ENCODE measurements around the gene SPG11.
A peak's percentile ranks its signal among the peaks of the same experiment; 100 is the strongest.
"Not testable (repeated sequence)": the region's sequence is repeated elsewhere in the genome, so short reads cannot be mapped to it uniquely, and the experiment has no call there.

Gene SPG11, protein sequence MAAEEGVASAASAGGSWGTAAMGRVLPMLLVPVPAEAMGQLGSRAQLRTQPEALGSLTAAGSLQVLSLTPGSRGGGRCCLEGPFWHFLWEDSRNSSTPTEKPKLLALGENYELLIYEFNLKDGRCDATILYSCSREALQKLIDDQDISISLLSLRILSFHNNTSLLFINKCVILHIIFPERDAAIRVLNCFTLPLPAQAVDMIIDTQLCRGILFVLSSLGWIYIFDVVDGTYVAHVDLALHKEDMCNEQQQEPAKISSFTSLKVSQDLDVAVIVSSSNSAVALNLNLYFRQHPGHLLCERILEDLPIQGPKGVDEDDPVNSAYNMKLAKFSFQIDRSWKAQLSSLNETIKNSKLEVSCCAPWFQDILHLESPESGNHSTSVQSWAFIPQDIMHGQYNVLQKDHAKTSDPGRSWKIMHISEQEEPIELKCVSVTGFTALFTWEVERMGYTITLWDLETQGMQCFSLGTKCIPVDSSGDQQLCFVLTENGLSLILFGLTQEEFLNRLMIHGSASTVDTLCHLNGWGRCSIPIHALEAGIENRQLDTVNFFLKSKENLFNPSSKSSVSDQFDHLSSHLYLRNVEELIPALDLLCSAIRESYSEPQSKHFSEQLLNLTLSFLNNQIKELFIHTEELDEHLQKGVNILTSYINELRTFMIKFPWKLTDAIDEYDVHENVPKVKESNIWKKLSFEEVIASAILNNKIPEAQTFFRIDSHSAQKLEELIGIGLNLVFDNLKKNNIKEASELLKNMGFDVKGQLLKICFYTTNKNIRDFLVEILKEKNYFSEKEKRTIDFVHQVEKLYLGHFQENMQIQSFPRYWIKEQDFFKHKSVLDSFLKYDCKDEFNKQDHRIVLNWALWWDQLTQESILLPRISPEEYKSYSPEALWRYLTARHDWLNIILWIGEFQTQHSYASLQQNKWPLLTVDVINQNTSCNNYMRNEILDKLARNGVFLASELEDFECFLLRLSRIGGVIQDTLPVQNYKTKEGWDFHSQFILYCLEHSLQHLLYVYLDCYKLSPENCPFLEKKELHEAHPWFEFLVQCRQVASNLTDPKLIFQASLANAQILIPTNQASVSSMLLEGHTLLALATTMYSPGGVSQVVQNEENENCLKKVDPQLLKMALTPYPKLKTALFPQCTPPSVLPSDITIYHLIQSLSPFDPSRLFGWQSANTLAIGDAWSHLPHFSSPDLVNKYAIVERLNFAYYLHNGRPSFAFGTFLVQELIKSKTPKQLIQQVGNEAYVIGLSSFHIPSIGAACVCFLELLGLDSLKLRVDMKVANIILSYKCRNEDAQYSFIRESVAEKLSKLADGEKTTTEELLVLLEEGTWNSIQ (N-terminal part only)

DNA sequence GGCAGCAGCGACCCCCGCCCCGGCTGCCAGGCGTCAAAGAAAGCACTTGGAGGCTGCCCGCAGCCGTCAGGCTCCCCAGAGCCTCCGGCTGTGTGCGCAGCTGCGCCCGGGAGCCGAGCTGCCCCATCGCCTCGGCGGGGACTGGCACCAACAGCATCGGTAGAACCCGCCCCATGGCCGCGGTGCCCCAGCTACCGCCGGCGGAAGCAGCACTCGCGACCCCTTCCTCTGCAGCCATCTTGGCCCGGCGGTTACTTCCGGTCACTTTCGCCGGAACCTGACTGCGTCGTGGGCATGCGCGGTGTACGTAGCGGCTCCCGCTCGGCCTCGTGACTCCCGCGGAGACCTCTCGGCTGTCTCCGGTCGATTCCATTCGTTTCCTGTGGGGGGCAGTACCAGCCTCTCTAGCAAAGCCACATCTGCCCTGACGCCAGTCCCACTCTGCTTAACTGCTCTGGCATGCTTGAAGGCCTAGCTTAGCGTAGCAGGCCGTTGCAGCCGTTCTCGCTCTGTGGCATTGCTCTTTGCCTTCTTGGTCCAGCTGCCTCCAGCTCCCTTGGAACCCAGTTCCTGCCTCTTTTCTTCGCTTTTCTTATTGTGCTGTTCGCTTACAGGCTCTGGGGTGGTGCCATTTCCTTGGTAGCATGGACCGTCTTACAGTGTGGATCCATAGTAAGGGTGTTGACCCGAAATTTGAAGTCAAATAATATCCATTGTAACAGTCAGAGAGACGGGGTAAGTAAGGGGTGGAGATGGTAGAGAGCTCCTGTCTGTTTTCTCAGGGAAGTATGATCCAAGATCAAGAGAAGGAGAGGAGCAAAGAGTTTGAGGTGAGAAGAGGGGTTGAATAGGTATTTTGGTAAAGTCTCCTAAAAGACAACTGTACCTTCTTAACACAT is at the start of gene SPG11:
TSS of gene SPG11 (minus strand) at position 253 of the 899 bp plus-strand sequence. CDS start at position 238, 15 bp downstream.
- peak; percentile 65 to 98 (median 94) for DNase-seq

DNA sequence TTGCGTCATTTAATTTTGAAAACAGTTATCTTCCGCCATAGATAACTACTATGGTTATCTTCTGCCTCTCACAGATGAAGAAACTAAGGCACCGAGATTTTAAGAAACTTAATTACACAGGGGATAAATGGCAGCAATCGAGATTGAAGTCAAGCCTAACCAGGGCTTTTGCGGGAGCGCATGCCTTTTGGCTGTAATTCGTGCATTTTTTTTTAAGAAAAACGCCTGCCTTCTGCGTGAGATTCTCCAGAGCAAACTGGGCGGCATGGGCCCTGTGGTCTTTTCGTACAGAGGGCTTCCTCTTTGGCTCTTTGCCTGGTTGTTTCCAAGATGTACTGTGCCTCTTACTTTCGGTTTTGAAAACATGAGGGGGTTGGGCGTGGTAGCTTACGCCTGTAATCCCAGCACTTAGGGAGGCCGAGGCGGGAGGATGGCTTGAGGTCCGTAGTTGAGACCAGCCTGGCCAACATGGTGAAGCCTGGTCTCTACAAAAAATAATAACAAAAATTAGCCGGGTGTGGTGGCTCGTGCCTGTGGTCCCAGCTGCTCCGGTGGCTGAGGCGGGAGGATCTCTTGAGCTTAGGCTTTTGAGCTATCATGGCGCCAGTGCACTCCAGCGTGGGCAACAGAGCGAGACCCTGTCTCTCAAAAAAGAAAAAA is 49.0 kb upstream of the SPG11 start:
- peak in 38 of 56 donors; percentile 5 to 60 (median 21) for DNase-seq

DNA sequence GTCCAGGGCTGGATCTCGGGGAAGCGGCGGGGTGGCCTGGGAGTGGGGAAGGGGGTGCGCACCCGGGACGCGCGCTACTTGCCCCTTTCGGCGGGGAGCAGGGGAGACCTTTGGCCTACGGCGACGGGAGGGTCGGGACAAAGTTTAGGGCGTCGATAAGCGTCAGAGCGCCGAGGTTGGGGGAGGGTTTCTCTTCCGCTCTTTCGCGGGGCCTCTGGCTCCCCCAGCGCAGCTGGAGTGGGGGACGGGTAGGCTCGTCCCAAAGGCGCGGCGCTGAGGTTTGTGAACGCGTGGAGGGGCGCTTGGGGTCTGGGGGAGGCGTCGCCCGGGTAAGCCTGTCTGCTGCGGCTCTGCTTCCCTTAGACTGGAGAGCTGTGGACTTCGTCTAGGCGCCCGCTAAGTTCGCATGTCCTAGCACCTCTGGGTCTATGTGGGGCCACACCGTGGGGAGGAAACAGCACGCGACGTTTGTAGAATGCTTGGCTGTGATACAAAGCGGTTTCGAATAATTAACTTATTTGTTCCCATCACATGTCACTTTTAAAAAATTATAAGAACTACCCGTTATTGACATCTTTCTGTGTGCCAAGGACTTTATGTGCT is 48.4 kb upstream of the SPG11 start:
- peak in 26 of 56 donors; percentile 34 to 70 (median 52) for DNase-seq

DNA sequence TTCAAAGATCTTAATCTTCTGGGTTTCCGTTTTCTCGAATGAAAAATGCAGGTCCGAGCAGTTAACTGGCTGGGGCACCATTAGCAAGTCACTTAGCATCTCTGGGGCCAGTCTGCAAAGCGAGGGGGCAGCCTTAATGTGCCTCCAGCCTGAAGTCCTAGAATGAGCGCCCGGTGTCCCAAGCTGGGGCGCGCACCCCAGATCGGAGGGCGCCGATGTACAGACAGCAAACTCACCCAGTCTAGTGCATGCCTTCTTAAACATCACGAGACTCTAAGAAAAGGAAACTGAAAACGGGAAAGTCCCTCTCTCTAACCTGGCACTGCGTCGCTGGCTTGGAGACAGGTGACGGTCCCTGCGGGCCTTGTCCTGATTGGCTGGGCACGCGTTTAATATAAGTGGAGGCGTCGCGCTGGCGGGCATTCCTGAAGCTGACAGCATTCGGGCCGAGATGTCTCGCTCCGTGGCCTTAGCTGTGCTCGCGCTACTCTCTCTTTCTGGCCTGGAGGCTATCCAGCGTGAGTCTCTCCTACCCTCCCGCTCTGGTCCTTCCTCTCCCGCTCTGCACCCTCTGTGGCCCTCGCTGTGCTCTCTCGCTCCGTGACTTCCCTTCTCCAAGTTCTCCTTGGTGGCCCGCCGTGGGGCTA is 47.8 kb upstream of the SPG11 start, which contains the start of the genes B2M and PATL2:
TSS of gene B2M (plus strand) at position 422 of the 647 bp plus-strand sequence. CDS start at position 452, 30 bp downstream.
TSS of gene PATL2 (minus strand) at position 228 of the 647 bp plus-strand sequence. CDS start 34,833 bp downstream, outside the sequence.
- peak; percentile 56 to 98 (median 91) for DNase-seq

- DNase-seq = peak in 12 of 56 donors; percentile 1 to 50 (median 10)
Observed at GRCh38 chr15:44710236-44711095, 47.0 kb upstream of the SPG11 start.

DNA sequence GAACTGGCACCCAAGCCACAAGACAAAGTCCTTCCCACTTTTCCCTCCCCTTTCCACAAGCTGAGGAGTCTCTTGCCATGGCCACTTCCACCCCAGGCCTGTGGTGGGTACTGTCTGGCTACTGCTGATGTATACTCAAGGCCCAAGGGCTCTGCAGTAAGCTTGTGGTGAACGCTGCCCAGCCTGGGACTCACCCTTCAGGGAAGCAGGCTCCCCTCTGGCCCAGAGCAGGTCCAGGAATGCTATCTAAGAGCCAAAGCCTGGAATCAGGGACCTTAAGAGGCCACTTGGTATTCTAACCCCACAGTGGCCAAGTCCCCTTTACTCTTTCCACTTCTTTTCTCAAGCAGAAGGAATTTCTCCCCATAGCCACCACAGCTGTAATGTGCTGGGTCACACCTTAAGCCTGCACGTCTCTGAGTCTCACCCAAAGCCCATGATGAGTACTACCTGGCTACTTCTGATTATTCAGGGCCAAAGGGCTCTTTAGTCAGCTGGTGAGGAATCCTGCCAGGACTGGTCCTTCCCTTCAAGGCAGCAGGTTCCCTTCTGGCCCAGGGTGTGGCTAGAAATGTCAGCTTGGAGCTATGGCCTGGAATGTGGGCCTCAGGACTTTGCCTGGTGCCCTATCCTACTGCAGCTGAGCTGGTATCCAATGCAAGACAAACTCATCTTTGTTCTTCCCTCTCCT is 43.6 kb upstream of the SPG11 start:
- DNase-seq = no peak

DNA sequence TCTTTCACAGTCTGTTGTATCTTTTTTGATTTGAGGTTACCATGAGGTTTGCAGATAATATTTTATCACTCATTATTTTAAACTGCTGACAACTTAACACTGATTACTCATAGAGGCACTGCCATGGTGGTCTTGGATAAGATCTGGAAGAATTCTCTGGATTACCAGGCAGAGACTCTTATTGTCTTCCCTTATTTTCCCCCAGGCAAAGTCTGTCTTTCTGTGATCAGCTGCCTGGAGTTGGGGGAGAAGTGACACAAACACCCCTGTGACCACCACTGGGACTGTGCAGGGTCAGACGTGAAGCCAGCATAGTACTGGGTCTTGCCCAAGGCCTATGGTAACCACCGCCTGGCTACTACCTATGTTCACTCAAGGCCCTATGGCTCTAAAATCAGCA is 42.9 kb upstream of the SPG11 start:
- DNase-seq = no peak

GRCh38 chr15:44705986-44706385 is 42.5 kb upstream of the SPG11 start:
- no peak for DNase-seq

DNA sequence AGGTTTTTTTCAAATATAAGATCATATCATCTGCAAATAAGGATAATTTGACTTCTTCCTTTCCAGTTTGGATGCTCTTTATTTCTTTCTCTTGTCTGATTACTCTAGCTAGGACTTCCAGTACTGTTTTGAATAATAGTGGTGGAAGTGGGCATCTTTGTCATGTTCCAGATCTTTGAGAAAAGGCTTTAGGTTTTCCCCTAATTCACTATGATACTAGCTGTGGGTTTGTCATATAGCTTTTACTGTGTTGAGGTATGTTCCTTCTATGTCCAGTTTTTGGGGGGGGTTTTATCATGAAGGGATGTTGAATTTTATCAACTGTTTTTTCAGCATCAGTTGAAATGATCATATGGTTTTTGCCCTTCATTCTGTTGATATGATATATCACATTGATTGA is 37.2 kb upstream of the SPG11 start:
- DNase-seq = not testable (repeated sequence)

- no peak for DNase-seq
Observed at GRCh38 chr15:44698641-44699040, 35.2 kb upstream of the SPG11 start.

DNA sequence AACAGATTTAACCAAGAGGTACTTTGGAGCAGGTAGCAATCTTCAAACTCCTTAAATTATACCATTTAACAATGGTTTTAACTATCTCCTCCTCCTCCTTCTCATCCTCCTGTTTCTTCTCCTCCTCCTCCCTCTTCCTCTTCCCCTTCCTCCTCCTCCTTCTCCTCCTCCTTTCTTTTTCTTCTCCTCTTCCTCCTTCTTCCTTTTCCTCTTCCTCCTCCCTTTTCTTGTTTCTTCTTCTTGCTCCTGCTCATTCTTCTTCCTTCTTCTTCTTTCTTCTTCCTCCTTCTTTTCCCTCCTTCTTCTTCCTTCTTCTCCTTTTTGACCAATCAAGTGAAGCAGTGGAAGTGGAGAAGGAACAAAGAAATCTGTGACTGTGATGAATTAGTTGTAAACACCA is 33.6 kb upstream of the SPG11 start:
- DNase-seq = no peak

DNA sequence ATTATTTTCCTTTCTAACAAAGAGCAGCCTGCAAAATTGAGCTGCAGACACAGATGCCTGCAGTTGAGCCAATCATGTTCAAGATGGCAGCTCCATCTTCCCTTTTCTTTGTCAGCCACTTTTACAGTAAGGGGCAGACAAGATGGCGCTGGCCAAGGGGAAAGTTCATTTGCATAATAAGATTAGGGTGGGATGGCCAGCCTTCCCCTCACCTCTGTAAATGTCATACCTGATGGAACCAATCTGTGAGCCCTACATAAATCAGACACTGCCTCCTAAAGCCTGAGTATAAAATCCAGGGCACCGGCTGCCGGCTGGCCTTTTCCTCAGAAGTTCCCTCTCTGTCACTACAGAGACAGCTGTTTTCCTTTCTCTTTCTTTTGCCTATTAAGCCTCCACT is 31.8 kb upstream of the SPG11 start:
- DNase-seq = no peak

- no peak for DNase-seq
Observed at GRCh38 chr15:44694416-44694815, 31.0 kb upstream of the SPG11 start.

DNA sequence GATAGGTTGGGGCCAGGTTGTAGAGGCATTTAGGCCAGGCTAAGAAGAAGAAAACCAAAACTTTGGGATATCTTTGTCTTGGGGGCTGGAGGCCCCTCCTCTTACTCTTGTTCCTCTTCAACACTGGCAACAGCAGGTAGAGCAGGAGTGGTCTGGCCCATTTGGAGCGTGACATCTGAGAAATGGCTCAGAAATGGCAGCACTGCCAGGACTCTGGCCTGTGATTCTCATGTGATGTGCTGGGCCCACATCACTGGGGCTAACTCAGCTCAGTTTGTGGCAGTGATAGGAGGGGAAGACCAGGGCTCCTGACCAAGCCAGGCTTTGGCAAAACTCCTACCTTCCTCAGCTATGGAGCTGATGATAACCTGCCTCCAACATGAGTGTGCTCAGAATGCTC is 29.2 kb upstream of the SPG11 start:
- no peak for DNase-seq

DNA sequence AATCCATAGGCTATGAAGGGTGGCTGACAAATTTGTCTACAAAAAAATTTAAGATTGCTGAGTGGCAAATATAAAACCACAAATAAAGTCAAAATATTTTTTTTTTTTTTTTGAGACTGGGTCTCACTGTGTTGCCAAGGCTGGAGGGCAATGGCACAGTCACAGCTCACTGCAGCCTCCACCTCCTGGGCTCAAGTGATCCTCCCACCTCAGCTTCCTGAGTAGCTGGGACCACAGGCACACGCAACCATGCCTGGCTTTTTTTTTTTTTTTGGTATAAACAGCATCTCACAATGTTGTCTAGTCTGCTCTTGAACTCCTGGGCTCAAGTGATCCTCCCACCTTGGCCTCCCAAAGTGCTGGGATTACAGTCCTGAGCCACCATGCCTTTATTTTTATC is 26.8 kb upstream of the SPG11 start:
- DNase-seq = not testable (repeated sequence)

DNA sequence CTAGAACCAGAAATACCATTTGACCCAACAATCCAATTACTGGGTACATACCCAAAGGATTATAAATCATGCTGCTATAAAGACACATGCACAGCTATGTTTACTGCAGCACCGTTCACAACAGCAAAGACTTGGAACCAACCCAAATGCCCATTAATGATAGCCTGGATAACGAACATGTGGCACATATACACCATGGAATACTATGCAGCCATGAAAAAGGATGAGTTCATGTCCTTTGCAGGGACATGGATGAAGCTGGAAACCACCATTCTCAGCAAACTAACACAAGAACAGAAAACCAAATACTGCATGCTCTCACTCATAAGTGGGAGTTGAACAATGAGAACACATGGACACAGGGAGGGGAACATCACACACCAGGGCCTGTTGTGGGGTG is 25.9 kb upstream of the SPG11 start:
- not testable (repeated sequence) for DNase-seq
